ENCODE results near the gene IFFO2.

IFFO2 gene

DNA sequence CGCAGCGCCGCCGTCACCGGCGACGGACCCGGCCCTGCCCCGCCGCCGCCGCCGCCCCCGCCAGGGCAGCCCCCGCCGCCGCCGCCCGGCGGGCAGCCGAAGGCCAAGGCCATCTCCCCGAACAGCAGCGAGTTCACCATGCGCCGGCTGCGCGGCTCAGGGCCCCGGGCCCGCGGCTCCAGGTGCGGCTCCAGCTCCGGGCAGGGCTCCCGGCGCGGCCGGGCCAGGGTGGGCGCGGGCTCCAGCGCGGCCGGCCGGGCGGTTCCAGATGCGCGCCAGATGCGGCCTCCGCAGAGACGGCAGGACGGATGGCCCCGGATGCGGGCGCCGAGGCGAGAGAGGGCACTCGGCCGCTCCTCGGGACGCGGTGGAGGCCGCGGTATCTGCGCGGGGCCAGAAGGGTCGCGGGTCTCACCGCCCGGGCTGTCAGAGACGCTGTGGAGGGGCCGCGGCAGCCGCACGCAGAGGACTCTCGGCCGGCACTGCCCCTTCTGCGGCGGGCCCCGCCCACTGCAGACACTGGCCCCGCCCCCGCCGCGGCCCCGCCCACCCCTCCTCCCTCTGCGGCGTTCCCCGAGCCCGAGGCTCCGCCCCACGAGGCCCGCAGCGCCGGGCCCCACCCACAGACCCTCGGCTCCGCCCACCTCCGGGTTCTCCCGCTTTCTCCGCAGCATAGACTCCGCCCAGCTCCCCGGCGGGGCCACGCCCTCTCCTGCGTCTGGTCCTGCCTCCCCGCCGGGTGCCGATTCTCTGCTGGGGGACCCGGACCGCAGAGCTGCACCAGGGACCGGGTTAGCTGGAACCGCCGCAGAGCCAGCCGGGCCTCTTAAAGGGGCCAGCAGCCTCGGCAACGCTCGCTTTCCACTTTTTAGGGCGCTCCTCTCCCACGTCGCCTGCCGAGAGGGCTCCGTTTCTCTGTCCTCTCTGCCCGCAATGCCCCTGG, at the start of gene IFFO2:
Gene IFFO2 (minus strand): TSS at position 484 of the 943 bp plus-strand sequence. CDS start 344 bp downstream, at position 140.
- DNase-seq (ENCODE audit: low spot score), result peak; percentile 90

- no peak for DNase-seq (ENCODE audit: low spot score)
These were observed 49.5 kb upstream of the IFFO2 start for GRCh38 chr1:19006000-19006399.

GRCh38 chr1:19003371-19004290, 47.2 kb upstream of the IFFO2 start:
- DNase-seq (ENCODE audit: low spot score), result no peak

- DNase-seq (ENCODE audit: low spot score), result no peak
These were observed 43.6 kb upstream of the IFFO2 start for GRCh38 chr1:19000065-19000464.

- no peak for DNase-seq (ENCODE audit: low spot score)
These were observed 42.9 kb upstream of the IFFO2 start for GRCh38 chr1:18999359-18999758.

DNA sequence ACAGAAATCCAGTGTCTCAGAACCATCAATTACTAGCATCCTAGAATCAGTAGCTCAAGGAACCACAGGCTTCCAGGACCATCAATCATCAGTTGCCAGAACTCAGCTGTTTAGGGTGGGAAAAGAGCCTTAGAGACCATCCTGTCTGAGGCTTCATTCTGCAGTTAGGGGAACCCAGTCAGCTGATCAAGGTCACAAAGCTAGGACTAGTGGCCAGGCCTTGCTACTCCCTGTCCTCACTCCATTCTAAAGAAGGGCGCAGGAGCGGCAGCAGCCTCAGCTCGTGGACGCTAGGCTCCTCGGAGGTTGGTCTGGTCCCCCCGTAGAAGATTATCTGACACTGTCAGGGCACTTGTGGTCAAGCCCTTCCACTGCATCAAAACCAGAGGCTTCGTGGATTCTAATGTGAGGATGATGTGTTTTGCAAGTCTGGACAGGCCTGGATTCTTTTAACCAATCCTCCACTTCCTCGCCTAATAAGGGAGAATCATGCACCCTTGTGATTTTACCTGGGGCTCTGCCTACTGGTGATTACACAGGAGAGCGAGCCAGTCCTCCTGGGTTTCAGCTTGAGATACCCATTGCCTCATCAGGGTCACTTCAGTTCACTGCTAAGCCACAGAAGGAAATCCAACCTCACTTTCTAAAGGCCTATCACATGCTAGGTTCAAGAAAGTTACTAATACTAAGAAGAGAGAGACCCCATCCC, 41.7 kb upstream of the IFFO2 start:
- DNase-seq (ENCODE audit: low spot score), result no peak

DNA sequence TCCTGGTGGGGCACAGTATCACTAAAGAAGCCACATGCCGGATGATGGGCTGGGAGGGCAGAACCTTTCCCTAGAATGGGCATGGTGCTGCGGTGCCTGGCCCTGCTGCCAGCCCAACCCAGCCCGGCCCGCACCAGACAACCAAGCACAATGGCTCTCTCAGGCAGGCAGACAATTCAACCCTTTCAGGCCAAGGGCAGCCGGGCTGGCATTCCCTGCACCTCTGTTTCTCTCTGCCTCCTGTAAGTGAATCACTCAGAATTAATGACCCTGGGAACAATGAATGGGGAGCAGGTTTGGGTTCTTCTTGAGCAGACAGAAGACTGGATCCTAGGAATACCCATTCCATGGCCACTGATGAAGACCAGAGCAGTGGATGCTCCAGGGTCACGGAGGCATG, 41.0 kb upstream of the IFFO2 start:
- DNase-seq (ENCODE audit: low spot score), result no peak

DNA sequence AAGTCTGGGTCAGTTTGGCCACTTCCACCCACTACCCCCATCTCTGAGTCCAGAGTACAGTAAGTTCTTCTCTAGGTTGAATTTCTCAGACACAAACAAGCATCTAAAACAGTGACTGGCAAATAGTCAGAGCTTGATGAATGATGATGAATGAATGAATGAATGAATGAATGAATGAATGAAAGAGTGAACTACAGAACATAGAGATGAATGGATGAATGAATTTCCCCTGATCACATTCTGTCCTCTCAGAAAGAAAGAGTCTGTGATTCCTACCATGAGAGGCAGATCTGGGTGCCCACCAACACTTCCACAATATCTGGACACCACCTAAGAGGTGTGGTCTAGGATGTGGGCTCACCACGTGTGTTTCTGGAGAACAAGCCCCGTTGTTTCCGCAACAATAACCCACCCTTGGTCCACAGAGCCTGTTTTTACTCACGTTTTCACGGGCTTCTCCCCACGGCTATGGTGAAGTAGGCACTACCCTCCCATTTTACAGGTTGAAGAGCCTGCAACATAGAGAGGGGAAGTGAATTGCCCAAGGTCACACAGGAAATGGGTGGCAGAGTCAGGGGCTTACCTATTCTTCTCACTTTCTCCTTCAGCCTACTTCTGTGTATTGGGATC, 40.2 kb upstream of the IFFO2 start:
- no peak for DNase-seq (ENCODE audit: low spot score)

- DNase-seq (ENCODE audit: low spot score), result no peak
These were observed 37.9 kb upstream of the IFFO2 start for GRCh38 chr1:18994381-18994780.

GRCh38 chr1:18992646-18993045, 36.2 kb upstream of the IFFO2 start:
- no peak for DNase-seq (ENCODE audit: low spot score)

DNA sequence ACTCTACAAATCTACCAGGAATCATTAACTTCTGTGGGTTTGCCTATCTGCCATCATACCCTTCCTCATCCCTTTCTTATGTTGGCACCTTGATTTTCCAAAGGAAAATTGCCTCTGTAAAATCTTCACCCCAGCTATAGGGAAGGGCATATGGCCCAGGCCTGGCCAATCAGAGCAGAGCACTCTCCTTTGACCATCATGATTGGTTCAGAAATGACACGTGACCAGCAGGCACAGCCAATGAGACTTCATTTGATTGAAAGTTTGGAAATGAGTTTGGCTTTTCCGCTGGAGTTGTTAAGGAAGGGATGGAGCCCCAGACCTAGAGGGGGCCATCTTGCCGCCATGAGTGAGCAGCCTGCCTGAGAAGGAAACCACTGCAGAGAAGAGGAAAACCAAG, 35.1 kb upstream of the IFFO2 start:
- no peak for DNase-seq (ENCODE audit: low spot score)

DNA sequence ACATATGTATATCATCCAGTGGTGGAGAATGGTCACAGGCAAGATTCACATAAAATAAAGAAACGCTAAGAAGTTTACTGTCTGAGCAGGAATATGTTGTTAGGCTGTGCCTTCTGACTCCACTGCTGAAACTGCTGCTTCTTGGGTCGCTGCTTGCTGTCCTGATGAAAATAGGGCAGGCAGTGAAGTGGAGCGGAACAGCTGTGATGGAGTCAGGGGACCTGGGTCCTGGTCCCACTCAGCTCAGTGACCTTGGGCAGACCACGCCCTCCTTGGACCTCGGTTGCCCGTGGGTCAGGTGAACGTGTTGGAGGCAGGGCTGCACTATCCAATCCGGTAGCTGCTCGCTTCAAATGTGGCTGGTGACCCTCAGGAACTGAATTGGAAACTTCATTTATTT, 33.4 kb upstream of the IFFO2 start:
- DNase-seq (ENCODE audit: low spot score), result no peak

DNA sequence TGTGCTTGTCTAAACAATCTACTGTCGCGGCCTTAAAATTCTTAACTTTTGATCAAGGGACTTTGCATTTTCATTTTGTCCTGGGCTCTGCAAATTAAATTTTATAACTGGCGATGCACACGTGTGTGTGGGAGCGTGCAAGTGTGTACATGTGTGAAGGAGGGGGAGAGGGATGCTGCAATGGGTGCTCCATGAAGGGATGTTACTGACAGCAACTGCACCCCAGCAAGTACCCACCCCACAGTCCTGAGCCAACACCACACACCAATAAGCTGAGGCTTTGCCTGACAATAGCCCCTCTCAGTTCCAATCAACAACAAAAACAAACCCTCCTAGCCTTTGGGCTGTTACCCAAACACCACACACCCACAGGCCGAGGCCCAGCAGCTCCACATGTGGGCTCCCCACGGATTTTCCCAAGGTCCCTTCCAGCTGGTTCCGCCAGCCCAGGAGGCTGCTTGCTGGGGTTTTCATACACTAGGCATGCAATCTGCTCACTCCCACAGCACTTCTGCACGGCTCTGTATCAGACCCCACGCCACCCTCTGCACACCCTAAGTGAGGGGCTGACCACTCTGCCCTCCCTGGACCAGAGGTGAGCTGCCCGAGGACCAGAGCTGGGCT, 32.8 kb upstream of the IFFO2 start:
- no peak for DNase-seq (ENCODE audit: low spot score)

GRCh38 chr1:18981242-18981641, 24.8 kb upstream of the IFFO2 start:
- DNase-seq (ENCODE audit: low spot score), result no peak

DNA sequence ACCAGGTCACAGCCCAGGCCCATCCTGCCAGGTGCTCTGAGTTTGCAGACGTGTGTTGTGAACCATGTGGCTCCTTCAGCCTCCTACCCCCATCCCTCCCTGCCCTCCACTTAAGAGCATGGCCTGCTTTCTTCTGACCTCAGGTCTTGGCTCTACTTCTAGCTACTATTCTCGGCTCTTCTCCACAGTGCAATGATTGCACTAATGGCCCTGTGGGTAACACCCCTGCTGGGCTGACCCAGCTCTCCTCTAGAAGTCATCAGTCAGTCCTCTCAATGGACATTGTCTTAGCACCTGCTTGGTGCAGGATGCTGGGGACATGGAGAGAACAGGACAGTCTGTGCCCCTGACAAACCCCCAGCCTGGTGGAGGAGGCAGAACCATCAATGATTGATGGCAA, 22.2 kb upstream of the IFFO2 start:
- no peak for DNase-seq (ENCODE audit: low spot score)

DNA sequence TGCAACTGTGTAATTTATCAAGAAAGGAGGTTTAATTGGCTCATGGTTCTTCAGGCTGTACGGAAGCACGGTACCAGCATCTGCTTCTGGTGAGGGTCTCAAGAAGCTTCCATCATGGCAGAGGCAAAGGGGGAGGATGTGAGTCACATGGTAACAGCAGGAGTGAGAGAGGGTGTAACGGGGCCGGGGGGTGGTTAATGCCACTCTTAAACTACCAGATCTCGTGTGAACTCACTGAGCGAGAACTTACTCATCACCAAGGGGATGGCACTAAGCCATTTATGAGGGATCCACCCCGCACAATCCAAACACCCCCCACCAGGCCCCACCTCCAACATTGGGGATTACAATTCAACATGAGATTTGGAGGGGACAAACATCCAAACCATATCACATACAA, 21.0 kb upstream of the IFFO2 start:
- no peak for DNase-seq (ENCODE audit: low spot score)

- no peak for DNase-seq (ENCODE audit: low spot score)
These were observed 19.6 kb upstream of the IFFO2 start for GRCh38 chr1:18976096-18976495.

DNA sequence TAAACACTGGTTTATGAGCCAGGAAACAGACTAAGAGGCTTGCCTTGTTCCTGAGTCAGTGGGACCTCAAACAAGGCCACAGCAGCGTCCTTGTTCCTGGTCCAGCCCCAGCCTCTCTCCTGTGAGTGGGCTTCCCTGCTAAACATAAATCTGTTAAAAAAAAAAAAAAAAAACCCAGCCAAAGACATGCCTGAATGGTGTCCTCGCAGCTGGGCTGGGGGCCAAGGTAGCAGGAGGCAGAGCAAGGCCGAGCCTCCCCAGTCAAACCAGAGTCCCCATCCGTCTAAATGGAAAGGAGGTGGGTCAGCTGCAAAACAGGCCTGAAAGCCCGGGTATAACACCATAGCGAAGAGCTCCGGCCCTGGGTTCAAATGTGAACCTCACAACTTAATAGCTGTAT, 18.1 kb upstream of the IFFO2 start:
- no peak for DNase-seq (ENCODE audit: low spot score)

GRCh38 chr1:18974005-18974404, 17.5 kb upstream of the IFFO2 start:
- DNase-seq (ENCODE audit: low spot score), result no peak

- DNase-seq (ENCODE audit: low spot score), result no peak
These were observed 17.0 kb upstream of the IFFO2 start for GRCh38 chr1:18973446-18973955.

DNA sequence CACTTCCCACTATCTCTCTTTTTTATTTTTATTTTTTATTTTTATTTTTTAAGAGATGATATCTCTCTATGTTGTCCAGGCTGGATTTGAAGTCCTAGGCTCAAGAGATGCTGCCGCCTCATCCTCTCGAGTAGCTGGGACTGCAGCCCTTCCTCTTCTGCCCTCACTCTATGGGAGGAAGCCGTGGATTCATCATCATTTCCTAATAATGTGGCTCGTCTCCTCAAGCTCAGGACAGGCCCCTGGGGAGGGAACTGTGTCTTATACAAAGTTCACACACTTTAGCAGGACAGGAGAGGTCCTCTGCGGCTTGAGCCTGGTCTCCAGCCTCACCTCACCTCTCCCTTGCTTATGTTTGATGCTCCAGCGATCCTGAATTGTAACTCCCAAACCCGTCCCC, 16.5 kb upstream of the IFFO2 start:
- no peak for DNase-seq (ENCODE audit: low spot score)

Data from RKO (cell line).